SK-N-SH (cell line): ENCODE measurements around the gene DCLK1. TPM values are rescaled to one million over a fixed set of nuclear protein-coding genes. Genes with fewer than 3 reads are reported as not detected.

ENCODE experiments used
- CTCF ChIA-PET: fragments of 300-600, 350-600 bp; formaldehyde crosslinking; extraction: SDS; loops from one replicate; lab custom pipeline; 2021; lab: Yijun Ruan, JAX
- POLR2A ChIA-PET: fragments of 350-600 bp; sonication (Branson Sonifier 250); formaldehyde crosslinking; extraction: SDS; loops from one replicate; lab custom pipeline; 2020; ENCODE audit warnings: antibody characterized with exemption, inconsistent platforms; lab: Yijun Ruan, JAX
- DNase-seq: peaks from one replicate; pipeline ENCODE4 v3.0.0; 2012
- H2AFZ ChIP-seq: fragments of 200-600 bp; sonication (generic); 2 replicates; pipeline ENCODE4 v1.8.1; 2016; ENCODE audit warnings: antibody characterized with exemption, mild to moderate bottlenecking, low read depth
- H3F3A ChIP-seq: fragments of 200-600 bp; sonication (generic); replicated peaks from 2 replicates; pipeline ENCODE3; 2016; ENCODE audit warnings: antibody characterized with exemption, mild to moderate bottlenecking; ENCODE audit not compliant: insufficient read depth
- H3K27ac ChIP-seq, 2 experiments: fragments of 200-500 bp in 1 of 2; fragments of 200-600 bp in 1 of 2; sonication (Bioruptor generic) in 1 of 2; sonication (generic), shearing (Covaris generic) in 1 of 2; 2 replicates each; pipeline versions ENCODE4 v1.5.1 to v1.6.1; 2014 to 2016; ENCODE audit warnings: low read depth in 2 of 2, inconsistent platforms in 1 of 2, low read length in 1 of 2, mild to moderate bottlenecking in 1 of 2, mixed read lengths in 1 of 2
- H3K27me3 ChIP-seq: fragments of 200-600 bp; sonication (generic), shearing (Covaris generic); 2 replicates; pipeline ENCODE4 v1.6.1; 2016; ENCODE audit warnings: mixed run types; ENCODE audit not compliant: insufficient read depth
- H3K36me3 ChIP-seq, 2 experiments: fragments of 200-500 bp in 1 of 2; fragments of 200-600 bp in 1 of 2; sonication (Bioruptor generic) in 1 of 2; sonication (generic) in 1 of 2; replicated peaks in 1 of 2; 2 replicates each; pipeline versions ENCODE3 to v1.5.1; 2014 to 2016; ENCODE audit warnings: low read length in 1 of 2, mild to moderate bottlenecking in 1 of 2; ENCODE audit not compliant: insufficient read depth in 2 of 2, control insufficient read depth in 1 of 2
- H3K4me1 ChIP-seq, 2 experiments: fragments of 200-500 bp in 1 of 2; fragments of 200-600 bp in 1 of 2; sonication (Bioruptor generic) in 1 of 2; sonication (generic), shearing (Covaris generic) in 1 of 2; 2 replicates each; pipeline versions ENCODE4 v1.5.1 to v1.6.1; 2014 to 2016; ENCODE audit warnings: low read depth in 1 of 2, low read length in 1 of 2, mixed run types in 1 of 2; ENCODE audit not compliant: insufficient read depth in 2 of 2, control insufficient read depth in 1 of 2
- H3K4me2 ChIP-seq: fragments of 200-600 bp; sonication (generic), shearing (Covaris generic); 2 replicates; pipeline ENCODE4 v1.6.1; 2017; ENCODE audit warnings: mixed run types
- H3K4me3 ChIP-seq, 2 experiments: fragments of 200-500 bp in 1 of 2; fragments of 200-600 bp in 1 of 2; sonication (Bioruptor generic) in 1 of 2; sonication (generic), shearing (Covaris generic) in 1 of 2; 2 replicates each; pipeline versions ENCODE4 v1.5.1 to v1.8.1; 2014 to 2016; ENCODE audit warnings: low read depth in 2 of 2, inconsistent platforms in 1 of 2, low read length in 1 of 2, mild to moderate bottlenecking in 1 of 2, mixed read lengths in 1 of 2, moderate library complexity in 1 of 2
- H3K79me2 ChIP-seq: fragments of 200-600 bp; sonication (generic); 2 replicates; pipeline ENCODE4 v1.8.1; 2017; ENCODE audit warnings: mild to moderate bottlenecking; ENCODE audit not compliant: insufficient read depth
- H3K9ac ChIP-seq: fragments of 200-600 bp; sonication (generic); 2 replicates; pipeline ENCODE4 v1.6.1; 2017; ENCODE audit warnings: mixed run types
- H3K9me2 ChIP-seq: fragments of 200-600 bp; sonication (generic); 2 replicates; pipeline ENCODE4 v1.6.1; 2017; ENCODE audit warnings: mixed run types
- H3K9me3 ChIP-seq: fragments of 200-600 bp; sonication (generic); 2 replicates; pipeline ENCODE4 v1.6.1; 2017; ENCODE audit warnings: mixed run types, mild to moderate bottlenecking, moderate library complexity
- H4K20me1 ChIP-seq: fragments of 200-600 bp; sonication (generic); 2 replicates; pipeline ENCODE4 v1.6.1; 2017; ENCODE audit warnings: mild to moderate bottlenecking, mixed run types; ENCODE audit not compliant: insufficient read depth
- CHD2 ChIP-seq: fragments of 150-350 bp; IDR thresholded peaks from 2 replicates; pipeline ENCODE4 v1.6.1; 2018; ENCODE audit warnings: low read length; ENCODE audit not compliant: partially characterized antibody
- EZH2phosphoT487 ChIP-seq: fragments of 200-600 bp; sonication (generic); IDR thresholded peaks from 2 replicates; pipeline ENCODE4 v1.6.1; 2017; ENCODE audit warnings: low read depth, mixed run types, mild to moderate bottlenecking, antibody characterized with exemption, moderate library complexity, borderline replicate concordance
- FOSL2 ChIP-seq: IDR thresholded peaks from 2 replicates; pipeline ENCODE4 v1.4.0; 2012; ENCODE audit warnings: low read depth, mild to moderate bottlenecking, moderate library complexity, borderline replicate concordance
- FOXJ3 ChIP-seq: sonication (generic); formaldehyde crosslinking; IDR thresholded peaks from 2 replicates; pipeline ENCODE4 v1.5.1; 2020; ENCODE audit warnings: mild to moderate bottlenecking, missing genetic modification reagents
- IRF3 ChIP-seq: fragments of 150-350 bp; IDR thresholded peaks from 2 replicates; pipeline ENCODE4 v1.6.1; 2016; ENCODE audit warnings: mild to moderate bottlenecking, low read depth, low read length
- JUND ChIP-seq: IDR thresholded peaks from 2 replicates; pipeline ENCODE4 v1.4.0; 2012
- MEF2A ChIP-seq: IDR thresholded peaks from 2 replicates; pipeline ENCODE4 v1.4.0; 2012; ENCODE audit warnings: low read depth, borderline replicate concordance
- NRF1 ChIP-seq: IDR thresholded peaks from 2 replicates; pipeline ENCODE4 v1.6.1; 2012; ENCODE audit warnings: low read depth, mild to moderate bottlenecking, low read length
- POLR2AphosphoS5 ChIP-seq: IDR thresholded peaks from 2 replicates; pipeline ENCODE4 v1.6.1; 2012; ENCODE audit warnings: low read depth, low read length
- RCOR1 ChIP-seq: fragments of 150-350 bp; IDR thresholded peaks from 2 replicates; pipeline ENCODE4 v1.6.1; 2017; ENCODE audit warnings: antibody characterized with exemption, low read length
- REST ChIP-seq: IDR thresholded peaks from 2 replicates; pipeline ENCODE4 v1.6.1; 2012; ENCODE audit warnings: mild to moderate bottlenecking, low read depth, low read length, moderate library complexity
- RFX5 ChIP-seq: IDR thresholded peaks from 2 replicates; pipeline ENCODE4 v1.6.1; 2012; ENCODE audit warnings: mild to moderate bottlenecking, improper control_type of control experiment, low read length
- SIN3A ChIP-seq: IDR thresholded peaks from 2 replicates; pipeline ENCODE4 v1.6.1; 2012; ENCODE audit warnings: low read depth, mild to moderate bottlenecking, low read length, moderate library complexity, borderline replicate concordance
- TAF1 ChIP-seq: IDR thresholded peaks from 2 replicates; pipeline ENCODE4 v1.6.1; 2012; ENCODE audit warnings: low read depth, mild to moderate bottlenecking, low read length, moderate library complexity, borderline replicate concordance
- TCF12 ChIP-seq: IDR thresholded peaks from 2 replicates; pipeline ENCODE4 v1.4.0; 2012
- YY1 ChIP-seq: IDR thresholded peaks from 2 replicates; pipeline ENCODE4 v1.4.0; 2012; ENCODE audit warnings: low read depth, mild to moderate bottlenecking
- WGBS: methylation state at CpG from one replicate; pipeline ENCODE4 v1.1.6; 2017; ENCODE audit warnings: low lambda C conversion rate; 5-methylcytosine and 5-hydroxymethylcytosine counted together
- polyA plus RNA-seq, 3 experiments: library from polyadenylated mRNA; depleted of rRNA; stranded (reverse); fragments of >200 nt; gene quantifications; 2 replicates each; pipeline ENCODE4 v1.2.3, GENCODE V29; 2012
- TF ChIP-seq, protein P1 (sequence below): IDR thresholded peaks from 2 replicates; pipeline ENCODE4 v1.4.0; 2012; ENCODE audit warnings: low read depth
- TF ChIP-seq, protein P2 (sequence below): IDR thresholded peaks from 2 replicates; pipeline ENCODE4 v1.4.0; 2012; ENCODE audit warnings: low read depth, borderline replicate concordance
- TF ChIP-seq, protein P3 (sequence below): fragments of 200-600 bp; sonication (generic); IDR thresholded peaks from 2 replicates; pipeline ENCODE4 v1.6.1; 2017; ENCODE audit warnings: antibody characterized with exemption, mild to moderate bottlenecking, moderate library complexity
- TF ChIP-seq, protein P4 (sequence below): IDR thresholded peaks from 2 replicates; pipeline ENCODE4; 2012

The DCLK1 gene
- polyA plus RNA-seq, 1 of the 3 experiments (the other 2 are of a cell fraction) = 1.1 TPM

DNA sequence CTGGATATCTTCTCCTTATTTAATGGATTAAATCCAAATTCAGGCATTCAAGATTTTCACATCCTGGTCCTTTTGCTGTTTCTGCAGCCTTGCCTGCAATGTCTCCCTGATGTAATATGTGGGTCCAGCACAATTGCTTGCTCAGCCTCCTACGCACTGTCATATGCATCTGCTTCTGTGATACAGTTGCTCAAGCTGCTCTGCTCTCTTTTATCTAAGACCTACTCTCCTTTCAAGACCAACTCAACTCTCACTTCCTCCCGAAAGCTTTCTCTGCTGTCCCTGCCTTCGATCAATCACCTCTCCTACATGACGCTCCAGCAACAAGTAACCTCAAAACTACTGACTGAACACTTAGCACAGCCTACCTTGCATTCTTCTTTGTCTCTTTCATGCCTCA, 138.2 kb downstream of the DCLK1 start:
- no peak for TF ChIP-seq NRF1
- TF ChIP-seq, protein P1, sequence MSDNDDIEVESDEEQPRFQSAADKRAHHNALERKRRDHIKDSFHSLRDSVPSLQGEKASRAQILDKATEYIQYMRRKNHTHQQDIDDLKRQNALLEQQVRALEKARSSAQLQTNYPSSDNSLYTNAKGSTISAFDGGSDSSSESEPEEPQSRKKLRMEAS = no peak
- no peak for TF ChIP-seq FOSL2
- no peak for TF ChIP-seq SIN3A
- TF ChIP-seq MEF2A = no peak
- no peak for TF ChIP-seq REST
- no peak for TF ChIP-seq YY1
- no peak for TF ChIP-seq EZH2phosphoT487
- TF ChIP-seq, protein P2, sequence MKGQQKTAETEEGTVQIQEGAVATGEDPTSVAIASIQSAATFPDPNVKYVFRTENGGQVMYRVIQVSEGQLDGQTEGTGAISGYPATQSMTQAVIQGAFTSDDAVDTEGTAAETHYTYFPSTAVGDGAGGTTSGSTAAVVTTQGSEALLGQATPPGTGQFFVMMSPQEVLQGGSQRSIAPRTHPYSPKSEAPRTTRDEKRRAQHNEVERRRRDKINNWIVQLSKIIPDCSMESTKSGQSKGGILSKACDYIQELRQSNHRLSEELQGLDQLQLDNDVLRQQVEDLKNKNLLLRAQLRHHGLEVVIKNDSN = no peak
- no peak for TF ChIP-seq FOXJ3 (CRISPR knock-in tag)
- no peak for TF ChIP-seq RCOR1
- TF ChIP-seq JUND = no peak
- no peak for TF ChIP-seq POLR2AphosphoS5
- TF ChIP-seq, protein P3, sequence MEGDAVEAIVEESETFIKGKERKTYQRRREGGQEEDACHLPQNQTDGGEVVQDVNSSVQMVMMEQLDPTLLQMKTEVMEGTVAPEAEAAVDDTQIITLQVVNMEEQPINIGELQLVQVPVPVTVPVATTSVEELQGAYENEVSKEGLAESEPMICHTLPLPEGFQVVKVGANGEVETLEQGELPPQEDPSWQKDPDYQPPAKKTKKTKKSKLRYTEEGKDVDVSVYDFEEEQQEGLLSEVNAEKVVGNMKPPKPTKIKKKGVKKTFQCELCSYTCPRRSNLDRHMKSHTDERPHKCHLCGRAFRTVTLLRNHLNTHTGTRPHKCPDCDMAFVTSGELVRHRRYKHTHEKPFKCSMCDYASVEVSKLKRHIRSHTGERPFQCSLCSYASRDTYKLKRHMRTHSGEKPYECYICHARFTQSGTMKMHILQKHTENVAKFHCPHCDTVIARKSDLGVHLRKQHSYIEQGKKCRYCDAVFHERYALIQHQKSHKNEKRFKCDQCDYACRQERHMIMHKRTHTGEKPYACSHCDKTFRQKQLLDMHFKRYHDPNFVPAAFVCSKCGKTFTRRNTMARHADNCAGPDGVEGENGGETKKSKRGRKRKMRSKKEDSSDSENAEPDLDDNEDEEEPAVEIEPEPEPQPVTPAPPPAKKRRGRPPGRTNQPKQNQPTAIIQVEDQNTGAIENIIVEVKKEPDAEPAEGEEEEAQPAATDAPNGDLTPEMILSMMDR = no peak
- no peak for TF ChIP-seq RFX5
- TF ChIP-seq CHD2 = no peak
- no peak for TF ChIP-seq TAF1
- no peak for TF ChIP-seq IRF3
- TF ChIP-seq, protein P4, sequence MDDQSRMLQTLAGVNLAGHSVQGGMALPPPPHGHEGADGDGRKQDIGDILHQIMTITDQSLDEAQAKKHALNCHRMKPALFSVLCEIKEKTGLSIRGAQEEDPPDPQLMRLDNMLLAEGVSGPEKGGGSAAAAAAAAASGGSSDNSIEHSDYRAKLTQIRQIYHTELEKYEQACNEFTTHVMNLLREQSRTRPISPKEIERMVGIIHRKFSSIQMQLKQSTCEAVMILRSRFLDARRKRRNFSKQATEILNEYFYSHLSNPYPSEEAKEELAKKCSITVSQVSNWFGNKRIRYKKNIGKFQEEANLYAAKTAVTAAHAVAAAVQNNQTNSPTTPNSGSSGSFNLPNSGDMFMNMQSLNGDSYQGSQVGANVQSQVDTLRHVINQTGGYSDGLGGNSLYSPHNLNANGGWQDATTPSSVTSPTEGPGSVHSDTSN = no peak
- no peak for TF ChIP-seq TCF12
- DNase-seq = no peak
- H3K79me2 ChIP-seq = no peaks in the 10 kb centered on the region
- H3K27me3 ChIP-seq = no peaks in the 10 kb centered on the region
- H3F3A ChIP-seq = peaks cover 18% of the 10 kb centered on the region
- H3K27ac ChIP-seq = no peak overlapping the region
- no peak overlapping the region for H3K4me3 ChIP-seq
- no peaks in the 10 kb centered on the region for H4K20me1 ChIP-seq
- H3K4me2 ChIP-seq = no peak overlapping the region
- POLR2A ChIA-PET = no interaction called here
- CTCF ChIA-PET = interaction anchor here (1.6 kb wide), 1 partner anchor 282 kb away, joined by 4 read pairs; no protein-coding TSS in a partner anchor
- H3K36me3 ChIP-seq = no peaks in the 10 kb centered on the region
- H3K4me1 ChIP-seq = peaks cover 20% of the 10 kb centered on the region in 2 experiments
- no peak overlapping the region for H3K9ac ChIP-seq
- 88% methylated on average over 4 of the region's 4 CpGs for WGBS
- H3K9me3 ChIP-seq = no peaks in the 10 kb centered on the region
- no peak overlapping the region for H2AFZ ChIP-seq
- no peaks in the 10 kb centered on the region for H3K9me2 ChIP-seq
